ENCODE measurements around the gene CCDC178.

CCDC178 gene

DNA sequence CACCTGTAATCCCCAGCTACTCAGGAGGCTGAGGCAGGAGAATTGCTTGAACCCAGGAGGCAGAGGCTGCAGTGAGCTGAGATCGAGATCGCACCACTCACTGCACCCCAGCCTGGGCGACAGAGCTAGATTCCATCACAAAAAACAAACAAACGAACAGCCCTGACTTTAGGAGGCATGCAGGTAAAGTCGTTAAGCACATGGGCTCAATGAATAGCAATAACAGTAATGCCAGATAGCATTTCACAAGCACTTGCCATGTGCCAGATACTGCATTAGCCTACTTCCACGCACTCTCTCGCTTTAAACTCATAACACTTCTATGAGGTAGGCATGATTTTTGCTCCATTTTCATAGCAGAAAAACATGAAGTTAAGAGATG, 532.1 kb downstream of the CCDC178 start:
- no peak for DNase-seq (ENCODE audit: low read depth in 1 of 2, low spot score in 1 of 2)
- TF ChIP-seq, protein P1, sequence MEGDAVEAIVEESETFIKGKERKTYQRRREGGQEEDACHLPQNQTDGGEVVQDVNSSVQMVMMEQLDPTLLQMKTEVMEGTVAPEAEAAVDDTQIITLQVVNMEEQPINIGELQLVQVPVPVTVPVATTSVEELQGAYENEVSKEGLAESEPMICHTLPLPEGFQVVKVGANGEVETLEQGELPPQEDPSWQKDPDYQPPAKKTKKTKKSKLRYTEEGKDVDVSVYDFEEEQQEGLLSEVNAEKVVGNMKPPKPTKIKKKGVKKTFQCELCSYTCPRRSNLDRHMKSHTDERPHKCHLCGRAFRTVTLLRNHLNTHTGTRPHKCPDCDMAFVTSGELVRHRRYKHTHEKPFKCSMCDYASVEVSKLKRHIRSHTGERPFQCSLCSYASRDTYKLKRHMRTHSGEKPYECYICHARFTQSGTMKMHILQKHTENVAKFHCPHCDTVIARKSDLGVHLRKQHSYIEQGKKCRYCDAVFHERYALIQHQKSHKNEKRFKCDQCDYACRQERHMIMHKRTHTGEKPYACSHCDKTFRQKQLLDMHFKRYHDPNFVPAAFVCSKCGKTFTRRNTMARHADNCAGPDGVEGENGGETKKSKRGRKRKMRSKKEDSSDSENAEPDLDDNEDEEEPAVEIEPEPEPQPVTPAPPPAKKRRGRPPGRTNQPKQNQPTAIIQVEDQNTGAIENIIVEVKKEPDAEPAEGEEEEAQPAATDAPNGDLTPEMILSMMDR (IDR thresholded peaks at IDR 0.05; ENCODE audit: insufficient read depth, low read length), result no peak
- TF ChIP-seq POLR2AphosphoS5 (IDR thresholded peaks at IDR 0.05; ENCODE audit: low read depth) (no peak), SPI1 (IDR thresholded peaks at IDR 0.05; ENCODE audit: borderline replicate concordance, low read depth) (no peak), GABPA (IDR thresholded peaks at IDR 0.05; ENCODE audit: low read depth) (no peak)
- TF ChIP-seq, protein P2, sequence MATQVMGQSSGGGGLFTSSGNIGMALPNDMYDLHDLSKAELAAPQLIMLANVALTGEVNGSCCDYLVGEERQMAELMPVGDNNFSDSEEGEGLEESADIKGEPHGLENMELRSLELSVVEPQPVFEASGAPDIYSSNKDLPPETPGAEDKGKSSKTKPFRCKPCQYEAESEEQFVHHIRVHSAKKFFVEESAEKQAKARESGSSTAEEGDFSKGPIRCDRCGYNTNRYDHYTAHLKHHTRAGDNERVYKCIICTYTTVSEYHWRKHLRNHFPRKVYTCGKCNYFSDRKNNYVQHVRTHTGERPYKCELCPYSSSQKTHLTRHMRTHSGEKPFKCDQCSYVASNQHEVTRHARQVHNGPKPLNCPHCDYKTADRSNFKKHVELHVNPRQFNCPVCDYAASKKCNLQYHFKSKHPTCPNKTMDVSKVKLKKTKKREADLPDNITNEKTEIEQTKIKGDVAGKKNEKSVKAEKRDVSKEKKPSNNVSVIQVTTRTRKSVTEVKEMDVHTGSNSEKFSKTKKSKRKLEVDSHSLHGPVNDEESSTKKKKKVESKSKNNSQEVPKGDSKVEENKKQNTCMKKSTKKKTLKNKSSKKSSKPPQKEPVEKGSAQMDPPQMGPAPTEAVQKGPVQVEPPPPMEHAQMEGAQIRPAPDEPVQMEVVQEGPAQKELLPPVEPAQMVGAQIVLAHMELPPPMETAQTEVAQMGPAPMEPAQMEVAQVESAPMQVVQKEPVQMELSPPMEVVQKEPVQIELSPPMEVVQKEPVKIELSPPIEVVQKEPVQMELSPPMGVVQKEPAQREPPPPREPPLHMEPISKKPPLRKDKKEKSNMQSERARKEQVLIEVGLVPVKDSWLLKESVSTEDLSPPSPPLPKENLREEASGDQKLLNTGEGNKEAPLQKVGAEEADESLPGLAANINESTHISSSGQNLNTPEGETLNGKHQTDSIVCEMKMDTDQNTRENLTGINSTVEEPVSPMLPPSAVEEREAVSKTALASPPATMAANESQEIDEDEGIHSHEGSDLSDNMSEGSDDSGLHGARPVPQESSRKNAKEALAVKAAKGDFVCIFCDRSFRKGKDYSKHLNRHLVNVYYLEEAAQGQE (IDR thresholded peaks at IDR 0.05; ENCODE audit: insufficient replicate concordance, low read depth), result no peak
- no peak overlapping the region for H3K27ac ChIP-seq (replicated peaks)
- H3K27me3 ChIP-seq (ENCODE audit: insufficient read depth, poor library complexity, severe bottlenecking), result no peaks in the 10 kb centered on the region
- no peak overlapping the region for H3K4me3 ChIP-seq (replicated peaks; ENCODE audit: insufficient read depth, low read length)

DNA sequence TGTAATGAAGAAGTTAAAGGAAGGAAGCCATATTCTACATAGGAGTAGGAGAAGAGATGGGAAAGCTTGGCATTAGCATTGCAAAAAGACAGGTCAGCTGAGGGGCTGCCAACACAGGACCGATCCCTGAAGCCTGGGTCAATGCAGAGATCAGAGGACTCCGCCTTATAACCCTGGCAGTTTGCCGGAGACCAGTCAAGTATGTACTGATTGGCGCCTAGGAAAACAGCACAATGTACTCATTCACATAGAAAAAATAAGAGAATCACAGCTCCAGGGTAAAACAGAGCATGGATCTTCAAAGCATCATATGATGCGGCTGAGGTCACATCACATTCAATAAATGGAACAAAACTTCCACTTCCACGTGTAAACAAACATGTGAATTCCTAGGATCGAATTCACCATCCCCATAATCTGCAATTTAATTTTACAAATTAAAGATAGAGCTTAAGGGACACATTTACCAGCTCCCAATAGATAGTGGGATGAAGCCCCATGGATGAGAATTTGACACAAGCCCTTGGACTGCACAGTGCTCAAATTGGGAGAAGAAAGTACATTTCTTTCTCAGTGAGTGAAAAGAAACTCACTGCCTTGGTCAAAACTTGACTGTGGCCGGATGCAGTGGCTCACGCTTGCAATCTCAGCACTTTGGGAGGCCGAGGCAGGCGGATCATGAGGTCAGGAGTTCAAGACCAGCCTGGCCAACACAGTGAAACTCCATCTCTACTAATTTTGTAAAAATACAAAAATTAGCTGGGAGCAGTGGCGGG, 532.7 kb downstream of the CCDC178 start:
- Histone ChIP-seq H3K4me3 (replicated peaks; ENCODE audit: insufficient read depth, low read length) (no peak overlapping the region), H3K27me3 (ENCODE audit: insufficient read depth, poor library complexity, severe bottlenecking) (no peaks in the 10 kb centered on the region), H3K27ac (replicated peaks) (no peak overlapping the region)
- no peak for DNase-seq (ENCODE audit: low read depth in 1 of 2, low spot score in 1 of 2)
- TF ChIP-seq, protein P2 (IDR thresholded peaks at IDR 0.05; ENCODE audit: insufficient replicate concordance, low read depth), result no peak
- no peak for TF ChIP-seq POLR2AphosphoS5 (IDR thresholded peaks at IDR 0.05; ENCODE audit: low read depth)
- TF ChIP-seq GABPA (IDR thresholded peaks at IDR 0.05; ENCODE audit: low read depth), result no peak
- TF ChIP-seq SPI1 (IDR thresholded peaks at IDR 0.05; ENCODE audit: borderline replicate concordance, low read depth), result no peak
- TF ChIP-seq, protein P1 (IDR thresholded peaks at IDR 0.05; ENCODE audit: insufficient read depth, low read length), result no peak

DNA sequence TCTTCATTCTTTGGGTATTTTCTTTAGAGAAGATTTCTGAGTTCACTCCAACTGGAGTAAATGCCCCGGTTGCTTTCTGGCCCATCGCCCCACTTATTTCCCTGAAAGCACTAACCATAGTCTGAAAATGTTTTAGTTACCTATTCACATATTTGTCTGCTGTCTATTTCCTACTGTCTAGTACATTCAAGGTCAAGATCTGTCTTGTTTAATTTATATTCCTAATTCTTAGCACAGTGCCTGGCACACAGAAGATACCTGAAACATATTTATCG, 533.3 kb downstream of the CCDC178 start:
- no peak for DNase-seq (ENCODE audit: low read depth in 1 of 2, low spot score in 1 of 2)
- Histone ChIP-seq H3K27me3 (ENCODE audit: insufficient read depth, poor library complexity, severe bottlenecking) (no peaks in the 10 kb centered on the region), H3K27ac (replicated peaks) (no peak overlapping the region), H3K4me3 (replicated peaks; ENCODE audit: insufficient read depth, low read length) (no peak overlapping the region)
- TF ChIP-seq GABPA (IDR thresholded peaks at IDR 0.05; ENCODE audit: low read depth) (no peak), POLR2AphosphoS5 (IDR thresholded peaks at IDR 0.05; ENCODE audit: low read depth) (no peak), SPI1 (IDR thresholded peaks at IDR 0.05; ENCODE audit: borderline replicate concordance, low read depth) (no peak)
- TF ChIP-seq, protein P1 (IDR thresholded peaks at IDR 0.05; ENCODE audit: insufficient read depth, low read length), result no peak
- TF ChIP-seq, protein P2 (IDR thresholded peaks at IDR 0.05; ENCODE audit: insufficient replicate concordance, low read depth), result no peak

Data from HL-60 (cell line).